ENCODE data around the gene GPR107.

GRCh38 chr9:130024597-130024994 lies 29.1 kb upstream of the GPR107 start:
- no peak for TF ChIP-seq CTCF (conservative IDR thresholded peaks at IDR 0.05 in 1 of 2, IDR thresholded peaks at IDR 0.05 in 1 of 2; ENCODE audit: extremely low read depth in 1 of 2, insufficient read depth in 1 of 2, low read depth in 1 of 2, low read length in 2 of 2)
- no peak for TF ChIP-seq EZH2 (IDR thresholded peaks at IDR 0.05; ENCODE audit: borderline replicate concordance, low read length)

All from mammary epithelial cell (primary cell).